Measurements from ENCODE around the gene TPST1.

The TPST1 gene

GRCh38 chr7:66204822-66205740 is at the start of gene TPST1:
TPST1 (plus strand) TSS chr7:66205334; CDS start chr7:66240426, 35,092 bp downstream.
- TF ChIP-seq USF1 (IDR thresholded peaks at IDR 0.05) (no peak), FOXM1 (IDR thresholded peaks at IDR 0.05; ENCODE audit: borderline replicate concordance, low read depth) (no peak), YY1 (IDR thresholded peaks at IDR 0.05; ENCODE audit: low read depth) (no peak), MAX (IDR thresholded peaks at IDR 0.05) (peak; percentile 60), TEAD4 (IDR thresholded peaks at IDR 0.05) (no peak), NFIC (IDR thresholded peaks at IDR 0.05) (no peak; the same call in 1 of the 2 replicates), TCF12 (IDR thresholded peaks at IDR 0.05; ENCODE audit: low read depth) (peak; percentile 54), EGR1 (IDR thresholded peaks at IDR 0.05) (no peak; the same call in 1 of the 2 replicates), RAD21 (IDR thresholded peaks at IDR 0.05; ENCODE audit: low read depth) (no peak), CREB1 (IDR thresholded peaks at IDR 0.05; ENCODE audit: low read depth) (no peak; the same call in 1 of the 2 replicates), ZBTB7A (IDR thresholded peaks at IDR 0.05; ENCODE audit: low read depth) (peak; percentile 92), REST (IDR thresholded peaks at IDR 0.05; ENCODE audit: low read depth) (0 out of 2 replicates have a peak, but pooled peaks have one; percentile 22), CEBPB (IDR thresholded peaks at IDR 0.05) (no peak), TAF1 (IDR thresholded peaks at IDR 0.05; ENCODE audit: low read depth) (peak; percentile 89), EP300 (IDR thresholded peaks at IDR 0.05; ENCODE audit: borderline replicate concordance) (no peak)

GRCh38 chr7:66156035-66156434 is 49.1 kb upstream of the TPST1 start:
- peak; percentile 55; the same call in 1 of the 2 replicates for TF ChIP-seq CEBPB (IDR thresholded peaks at IDR 0.05)

DNA sequence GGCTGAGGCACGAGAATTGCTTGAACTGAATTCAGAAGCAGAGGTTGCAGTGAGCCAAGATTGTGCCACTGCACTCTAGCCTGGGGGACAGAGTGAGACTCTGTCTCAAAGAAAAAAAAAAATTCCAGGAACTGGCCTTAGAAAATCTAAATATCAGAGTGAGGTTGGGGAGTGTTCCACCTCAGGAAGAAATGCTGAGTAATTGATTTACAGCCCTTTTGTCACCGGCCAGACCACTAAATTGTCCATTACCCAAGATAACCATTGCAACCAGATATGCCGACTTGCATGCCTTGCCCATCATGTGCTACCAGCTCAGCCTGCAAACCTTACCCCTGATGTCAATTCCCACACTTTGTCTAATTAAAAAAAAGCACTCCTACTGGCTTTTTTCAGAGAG is 48.1 kb upstream of the TPST1 start:
- TF ChIP-seq ZBTB7A (IDR thresholded peaks at IDR 0.05; ENCODE audit: low read depth) = no peak

DNA sequence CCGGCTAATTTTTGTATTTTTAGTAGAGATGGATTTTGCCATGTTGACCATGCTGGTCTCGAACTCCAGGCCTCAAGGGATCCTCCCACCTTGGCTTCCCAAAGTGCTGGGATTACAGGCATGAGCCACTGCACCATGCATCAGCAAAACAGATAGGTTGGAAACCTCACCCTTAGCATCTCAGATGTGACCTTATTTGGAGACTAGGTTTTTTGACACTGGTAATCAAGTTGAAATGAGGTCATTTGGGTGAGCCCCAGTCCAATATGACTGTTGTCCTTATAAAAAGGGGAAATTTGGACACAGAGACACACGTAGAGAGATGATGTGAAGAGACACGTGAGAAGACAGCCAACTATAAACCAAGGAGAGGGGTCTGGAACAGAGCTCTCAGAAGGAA is 42.5 kb upstream of the TPST1 start:
- TF ChIP-seq EP300 (IDR thresholded peaks at IDR 0.05; ENCODE audit: borderline replicate concordance) (no peak), TEAD4 (IDR thresholded peaks at IDR 0.05) (no peak), RAD21 (IDR thresholded peaks at IDR 0.05; ENCODE audit: low read depth) (no peak)

- TF ChIP-seq CREB1 (IDR thresholded peaks at IDR 0.05; ENCODE audit: low read depth) (no peak), TCF12 (IDR thresholded peaks at IDR 0.05; ENCODE audit: low read depth) (no peak), FOXM1 (IDR thresholded peaks at IDR 0.05; ENCODE audit: borderline replicate concordance, low read depth) (no peak), EP300 (IDR thresholded peaks at IDR 0.05; ENCODE audit: borderline replicate concordance) (no peak), ZBTB7A (IDR thresholded peaks at IDR 0.05; ENCODE audit: low read depth) (no peak), EGR1 (IDR thresholded peaks at IDR 0.05) (no peak), USF1 (IDR thresholded peaks at IDR 0.05) (no peak), YY1 (IDR thresholded peaks at IDR 0.05; ENCODE audit: low read depth) (no peak), TEAD4 (IDR thresholded peaks at IDR 0.05) (no peak), REST (IDR thresholded peaks at IDR 0.05; ENCODE audit: low read depth) (no peak), CEBPB (IDR thresholded peaks at IDR 0.05) (no peak), MAX (IDR thresholded peaks at IDR 0.05) (no peak), RAD21 (IDR thresholded peaks at IDR 0.05; ENCODE audit: low read depth) (no peak), NFIC (IDR thresholded peaks at IDR 0.05) (no peak), TAF1 (IDR thresholded peaks at IDR 0.05; ENCODE audit: low read depth) (no peak)
These were observed 41.9 kb upstream of the TPST1 start for GRCh38 chr7:66163186-66163610.

GRCh38 chr7:66164356-66164755 is 40.8 kb upstream of the TPST1 start:
- TF ChIP-seq RAD21 (IDR thresholded peaks at IDR 0.05; ENCODE audit: low read depth) (no peak), REST (IDR thresholded peaks at IDR 0.05; ENCODE audit: low read depth) (no peak), EP300 (IDR thresholded peaks at IDR 0.05; ENCODE audit: borderline replicate concordance) (no peak), TCF12 (IDR thresholded peaks at IDR 0.05; ENCODE audit: low read depth) (no peak), FOXM1 (IDR thresholded peaks at IDR 0.05; ENCODE audit: borderline replicate concordance, low read depth) (no peak), YY1 (IDR thresholded peaks at IDR 0.05; ENCODE audit: low read depth) (no peak), NFIC (IDR thresholded peaks at IDR 0.05) (no peak)

Measured in Ishikawa (cell line).